HuH-7 (cell line): ENCODE measurements around the gene LGR4.
A peak's percentile ranks its signal among the peaks of the same experiment; 100 is the strongest.

Source experiments
- DNase-seq: peaks from one replicate; pipeline ENCODE4 v3.0.0; 2011; ENCODE audit warnings: low spot score

LGR4 gene

DNA sequence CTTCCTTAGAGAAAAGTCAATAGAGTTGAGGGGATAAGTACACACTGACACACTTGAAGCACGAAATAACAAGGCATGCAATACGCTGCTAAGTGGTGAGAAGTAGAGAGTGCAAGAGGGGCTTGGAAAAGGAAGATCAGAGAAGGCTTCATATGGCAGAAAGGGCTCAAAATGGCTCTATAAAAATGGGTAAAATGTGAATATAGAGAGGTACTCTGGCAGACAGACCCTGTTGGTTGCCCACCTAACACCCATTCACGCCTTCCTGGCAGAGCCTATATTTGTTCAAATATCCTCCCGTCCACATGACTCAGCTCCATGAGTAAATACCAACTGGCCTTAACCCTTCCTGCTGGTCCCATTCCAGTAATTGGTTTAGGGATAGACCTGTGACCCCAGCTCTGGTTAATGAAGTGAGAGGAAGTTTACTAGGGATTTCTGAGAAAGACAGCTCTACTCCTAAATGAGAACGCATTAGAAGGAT, 70.7 kb downstream of the LGR4 start:
- DNase-seq, result peak; percentile 17

DNA sequence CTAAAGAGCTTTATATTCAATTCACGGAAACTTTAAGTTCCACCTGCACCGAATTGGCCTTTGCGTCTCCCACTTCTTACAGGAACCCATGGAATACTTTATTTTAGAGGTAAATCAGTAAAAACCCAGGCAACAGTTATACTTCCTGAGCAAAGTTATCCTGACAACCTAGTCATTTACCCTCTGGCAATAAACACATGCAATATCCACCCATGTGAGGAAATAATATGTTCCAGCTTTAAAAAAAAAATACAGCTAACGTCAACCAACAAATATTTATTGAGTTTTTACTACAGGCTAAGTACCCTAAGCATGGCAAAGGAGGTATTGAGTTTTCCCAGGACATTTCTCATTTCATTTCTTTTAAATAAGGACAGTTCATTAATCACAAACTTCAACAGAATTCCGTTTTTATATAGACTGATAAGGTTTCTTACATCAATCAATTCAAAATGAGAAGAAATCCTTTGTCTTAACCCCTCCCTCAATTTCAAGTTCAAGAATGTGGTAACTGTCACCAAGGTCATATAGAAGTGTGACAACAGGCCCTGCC, 71.2 kb downstream of the LGR4 start:
- DNase-seq, result no peak

DNA sequence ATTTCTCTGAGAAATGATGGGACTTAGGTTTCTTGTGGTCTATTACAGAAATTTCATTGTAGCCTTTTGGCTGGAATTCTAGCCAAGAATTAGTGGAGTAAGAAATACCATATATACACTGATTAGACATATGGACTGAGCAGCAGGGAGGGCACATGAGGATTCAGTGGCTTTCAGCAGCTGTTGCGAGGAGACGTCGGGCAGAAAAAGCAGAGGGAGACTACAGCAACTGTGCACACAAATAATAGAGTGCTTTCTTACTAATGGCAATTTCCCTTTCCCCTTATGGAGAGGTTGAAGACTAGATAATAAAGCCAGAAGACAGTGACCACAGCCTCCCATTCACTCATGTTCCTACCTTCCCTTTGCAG, 74.2 kb downstream of the LGR4 start:
- DNase-seq, result no peak

DNA sequence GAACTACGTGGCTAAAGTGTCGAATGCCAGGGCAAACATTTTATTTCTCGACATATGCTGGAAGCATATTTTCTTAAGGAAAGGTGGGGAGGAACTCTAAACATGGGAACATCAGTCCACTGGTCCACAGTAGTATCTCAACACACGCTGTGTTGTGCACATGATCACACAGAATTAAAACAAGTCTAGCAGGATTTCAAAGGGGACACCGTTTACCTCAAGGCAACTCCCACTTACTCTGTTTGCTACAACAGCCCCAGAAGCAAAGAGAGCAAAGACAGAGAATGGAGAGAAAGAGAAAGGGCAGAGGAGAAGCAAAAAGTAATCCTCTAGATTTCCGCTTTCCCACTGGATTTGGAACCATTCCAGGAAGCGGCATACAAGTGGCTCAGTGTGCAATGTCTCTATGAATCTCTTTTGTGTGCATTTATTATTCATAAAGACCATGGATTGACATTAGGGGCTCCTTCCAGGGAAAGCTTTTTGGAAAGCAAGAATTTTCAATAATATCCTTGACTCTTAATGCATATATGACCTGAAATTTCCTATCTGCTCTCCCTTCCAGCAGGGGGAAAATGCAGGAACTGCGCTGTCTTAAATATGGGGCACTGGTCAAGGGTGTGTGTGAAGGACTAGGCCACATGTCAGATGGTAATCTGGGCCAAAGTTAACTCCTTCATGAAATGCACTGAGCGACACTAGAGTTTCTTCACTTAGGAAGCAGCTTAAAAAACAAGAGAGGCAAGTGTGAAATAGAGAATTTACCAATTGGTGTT, 74.8 kb downstream of the LGR4 start:
- DNase-seq, result no peak

DNA sequence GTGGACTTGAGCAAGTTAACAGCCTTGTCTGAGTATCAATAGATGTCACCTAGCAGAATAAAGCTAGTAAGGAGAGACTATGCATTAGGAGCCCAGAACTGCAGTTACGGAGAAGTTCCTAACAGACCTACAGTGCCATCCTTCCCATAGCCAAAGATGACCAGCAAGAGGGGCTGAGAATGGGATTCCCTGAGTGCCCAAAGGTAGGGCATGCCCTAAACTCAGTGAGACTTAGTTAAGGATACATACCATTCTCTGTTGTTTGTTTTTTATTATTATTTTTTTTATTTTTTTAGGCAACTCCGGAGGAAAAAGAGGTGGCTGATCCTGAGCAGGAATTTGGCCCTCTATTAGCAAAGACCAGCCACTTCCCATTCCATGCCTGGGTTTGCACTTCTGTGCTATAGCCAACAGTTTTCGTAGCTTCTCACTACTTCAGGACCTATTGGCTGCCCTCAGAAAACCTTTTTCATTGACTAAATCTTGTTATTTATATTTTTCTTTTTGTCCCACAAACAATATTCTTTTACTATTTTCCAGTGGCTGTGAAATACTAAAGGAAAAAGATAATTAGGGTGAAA, 76.2 kb downstream of the LGR4 start:
- no peak for DNase-seq

DNA sequence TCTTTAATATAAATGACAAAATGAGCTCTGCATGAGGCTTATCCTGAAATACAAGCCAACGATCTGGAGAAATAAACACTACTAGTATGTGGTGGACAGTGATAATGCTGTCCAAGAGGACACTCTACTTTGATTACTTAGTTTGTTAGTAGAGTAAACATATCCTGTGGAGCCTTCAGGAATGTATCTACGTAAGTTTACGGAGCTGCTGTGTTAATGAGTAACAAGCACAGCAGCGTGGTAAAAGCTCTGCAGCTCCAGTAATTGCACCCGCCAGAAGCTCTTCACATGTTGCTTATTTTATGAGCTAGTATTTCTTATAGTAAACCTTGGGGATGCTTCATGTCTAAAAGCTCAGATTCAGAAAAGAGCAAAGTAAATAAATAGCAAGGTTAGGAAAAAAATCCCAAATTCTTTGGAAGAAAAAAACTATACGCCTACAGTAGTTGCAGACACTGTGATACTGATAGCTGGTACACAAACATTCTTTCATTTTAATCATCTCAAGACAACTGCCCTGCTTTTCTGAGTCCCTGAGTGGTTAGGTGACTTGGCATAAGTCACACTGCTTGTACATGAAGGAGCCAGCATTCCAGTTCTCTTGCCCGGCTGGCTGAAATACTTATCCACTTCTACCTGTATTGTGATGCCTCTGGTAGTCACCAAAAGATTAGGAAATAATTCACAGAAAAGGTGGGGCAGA, 76.9 kb downstream of the LGR4 start:
- peak; percentile 32 for DNase-seq

DNA sequence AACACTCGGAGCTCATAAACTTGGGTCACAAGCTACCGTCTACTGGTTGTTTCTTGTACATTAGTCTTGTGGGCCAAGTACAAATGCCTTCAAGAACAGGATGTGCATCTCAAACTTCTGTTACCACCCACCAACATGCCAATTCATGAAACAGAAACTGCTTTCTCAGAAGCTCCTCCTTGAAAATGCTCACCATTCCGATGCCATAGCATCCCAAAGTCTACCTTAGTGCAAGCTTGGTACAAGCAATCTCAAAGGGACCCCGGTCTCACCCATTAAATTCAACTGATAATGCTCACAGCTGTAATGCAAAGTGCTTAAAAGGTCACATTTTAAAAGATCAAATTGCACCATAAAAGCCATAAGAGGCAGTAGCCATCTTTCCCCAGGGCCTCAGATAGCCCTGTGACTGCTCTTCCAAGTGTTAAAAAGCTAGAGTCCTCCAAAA, 77.8 kb downstream of the LGR4 start:
- DNase-seq, result no peak

DNA sequence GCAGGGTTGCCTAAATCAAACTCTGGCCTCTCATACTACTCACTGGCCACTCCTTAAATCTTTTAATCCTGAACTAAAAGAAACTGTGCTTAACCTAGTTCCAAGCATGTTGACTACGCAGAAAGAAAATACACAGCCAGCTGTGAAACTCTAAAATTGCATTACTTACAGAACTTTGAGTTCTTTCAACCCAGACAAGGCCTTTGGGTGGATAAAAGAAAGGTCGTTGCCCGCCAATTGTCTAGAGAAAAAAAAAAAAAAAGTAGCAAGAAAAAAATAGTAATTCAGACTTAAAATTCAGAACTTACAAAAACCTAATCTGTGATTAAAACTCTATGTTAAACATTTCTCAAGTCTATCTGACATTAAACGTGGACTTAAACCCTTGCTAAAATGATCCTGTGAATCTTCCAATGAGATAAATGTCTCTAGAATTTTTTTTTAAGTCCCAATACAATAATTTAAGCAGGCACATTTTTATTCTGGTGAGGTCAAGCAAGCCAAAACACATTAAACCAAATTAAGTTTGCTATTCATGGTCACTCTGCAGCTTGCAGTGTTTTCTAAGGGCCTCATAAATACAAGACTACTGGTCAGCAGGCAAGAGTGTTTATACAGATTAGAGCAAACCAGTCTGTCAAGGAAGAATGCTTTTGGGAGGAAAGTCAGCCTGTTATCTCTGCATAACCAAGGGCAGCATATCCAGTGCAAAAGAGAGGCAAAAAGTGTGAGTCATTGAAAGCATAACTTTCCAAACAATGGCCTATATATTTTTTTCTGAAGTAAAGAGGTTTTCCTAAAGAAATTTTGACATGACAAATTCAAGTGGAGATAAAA, 80.1 kb downstream of the LGR4 start:
- no peak for DNase-seq

DNA sequence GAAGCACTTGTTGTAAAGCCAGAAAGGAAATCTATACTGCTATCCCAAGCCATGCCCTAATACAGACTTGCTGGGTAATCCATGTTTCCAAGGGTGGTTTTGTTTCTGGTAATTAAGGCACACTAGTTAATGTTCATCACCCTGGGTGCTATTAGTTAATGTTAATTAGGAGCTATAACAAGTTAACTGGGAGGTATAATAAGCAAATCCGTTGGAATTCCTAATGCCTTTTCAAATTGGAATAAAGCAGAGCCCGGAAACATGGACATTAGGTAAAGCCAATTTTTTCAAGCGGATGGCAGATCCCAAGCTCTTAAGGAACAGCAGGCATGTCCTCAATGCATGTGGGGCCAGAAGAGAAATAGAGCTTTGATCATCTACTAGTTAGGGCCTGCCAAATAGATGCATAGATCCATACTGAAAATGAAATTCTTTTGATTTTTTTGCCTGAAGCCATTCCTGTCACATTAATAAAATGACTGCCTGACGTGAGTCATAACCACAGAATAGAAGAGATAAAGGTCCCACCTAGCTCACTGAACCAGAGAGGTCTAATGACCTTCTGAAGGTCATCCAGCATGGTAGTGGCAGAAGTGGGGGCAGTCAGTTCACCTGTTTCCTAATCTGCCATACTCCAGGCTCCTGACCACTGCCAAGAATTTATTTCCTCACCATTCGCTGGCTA, 81.1 kb downstream of the LGR4 start:
- no peak for DNase-seq

DNA sequence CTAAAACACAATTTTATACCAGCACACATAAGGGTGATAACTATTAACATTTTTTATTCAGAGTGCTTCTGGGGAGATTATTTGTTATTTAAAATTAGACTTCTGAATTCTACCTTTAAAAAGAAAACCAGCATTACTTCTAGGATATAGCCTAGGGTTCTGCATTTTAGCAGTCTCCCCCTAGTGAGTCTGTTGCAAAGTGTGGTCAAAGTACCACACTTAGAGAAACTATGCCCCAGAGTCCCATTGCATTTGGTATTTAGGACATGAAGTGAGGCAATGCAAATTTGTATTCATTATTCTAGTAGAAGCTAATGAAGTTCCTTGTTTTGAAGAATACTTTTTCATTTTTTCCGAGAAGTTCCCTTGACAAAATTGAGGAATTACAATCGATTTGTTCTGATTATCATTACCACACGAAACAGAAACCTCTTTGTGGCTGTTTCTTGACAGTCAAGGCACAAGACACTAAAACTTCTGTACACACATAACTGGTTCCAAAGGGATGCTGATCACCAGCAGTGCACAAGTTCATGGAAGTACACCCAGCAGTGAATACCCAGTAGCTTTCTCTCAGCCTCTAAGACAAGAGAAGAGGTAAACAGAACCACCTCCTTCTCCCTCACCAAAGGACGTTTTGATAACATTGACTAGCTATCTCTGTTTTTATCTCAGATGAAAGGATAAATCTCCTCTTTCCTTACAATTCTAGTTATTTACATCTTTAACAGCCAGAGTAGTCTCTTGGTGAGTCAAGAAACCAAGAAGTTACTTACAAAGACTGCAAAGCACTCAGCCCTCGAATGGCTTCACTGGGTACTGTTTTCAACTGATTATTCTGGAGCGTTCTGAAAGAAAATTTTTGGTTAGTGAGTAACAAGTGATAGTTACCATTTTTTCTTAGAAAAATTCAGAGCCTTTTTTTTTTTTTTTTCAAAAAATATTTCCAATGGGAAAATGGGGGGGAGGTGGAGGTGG, 82.0 kb downstream of the LGR4 start:
- no peak for DNase-seq

DNA sequence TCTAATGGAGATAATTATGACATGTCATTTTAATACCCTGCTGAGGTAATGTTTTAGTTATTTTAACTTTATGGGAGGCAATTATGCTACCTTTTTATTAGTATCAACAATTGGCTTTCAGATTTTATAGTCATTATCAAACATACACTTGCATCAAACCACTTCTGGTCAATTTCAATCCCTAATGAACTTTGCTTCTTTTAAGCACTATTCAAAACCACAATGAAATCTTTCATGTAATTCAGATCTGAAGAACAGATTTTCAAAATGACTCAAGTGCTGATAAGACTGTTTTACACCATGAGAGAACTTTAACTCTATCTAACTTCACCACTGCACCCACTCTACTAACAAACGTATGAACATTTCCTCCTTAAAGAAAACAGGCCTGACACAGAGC, 83.7 kb downstream of the LGR4 start:
- DNase-seq, result no peak

DNA sequence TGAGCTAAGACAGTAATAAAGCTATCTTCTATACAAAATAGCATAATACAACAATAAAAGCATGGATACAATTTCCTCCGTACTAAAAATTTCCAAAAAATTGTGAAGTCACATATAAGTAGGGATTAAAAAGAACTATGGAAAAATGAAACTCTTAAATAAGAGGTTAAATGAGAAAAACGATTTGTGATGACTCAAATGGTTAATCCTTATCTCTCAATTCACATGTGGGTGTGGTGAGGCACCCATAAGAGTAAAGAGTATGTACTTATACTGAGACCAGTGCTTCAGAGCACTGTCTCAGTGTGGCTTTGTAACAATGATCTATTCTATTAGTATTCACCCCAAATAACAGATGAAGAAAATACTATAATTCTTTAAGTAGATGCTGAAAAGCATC, 84.6 kb downstream of the LGR4 start:
- no peak for DNase-seq

DNA sequence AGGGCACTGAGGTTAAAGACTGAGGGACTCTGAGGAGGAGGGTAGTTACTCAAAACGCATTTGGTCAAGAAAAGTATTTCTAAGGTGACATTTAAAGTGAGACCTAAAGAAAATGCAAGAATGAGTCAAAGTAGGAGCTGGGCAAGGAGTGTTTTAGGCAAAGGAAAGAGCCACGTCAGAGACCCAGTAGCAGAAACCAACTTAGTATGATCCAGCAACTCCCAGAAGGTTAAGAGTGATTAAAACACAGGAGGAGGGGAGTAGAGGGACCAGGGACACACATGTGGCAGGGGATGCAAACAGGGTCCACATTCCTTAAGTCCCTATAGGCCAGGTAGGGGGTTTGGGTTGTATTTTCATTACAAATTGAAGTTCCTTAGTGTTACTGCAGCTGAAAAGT, 85.2 kb downstream of the LGR4 start:
- DNase-seq, result no peak

DNA sequence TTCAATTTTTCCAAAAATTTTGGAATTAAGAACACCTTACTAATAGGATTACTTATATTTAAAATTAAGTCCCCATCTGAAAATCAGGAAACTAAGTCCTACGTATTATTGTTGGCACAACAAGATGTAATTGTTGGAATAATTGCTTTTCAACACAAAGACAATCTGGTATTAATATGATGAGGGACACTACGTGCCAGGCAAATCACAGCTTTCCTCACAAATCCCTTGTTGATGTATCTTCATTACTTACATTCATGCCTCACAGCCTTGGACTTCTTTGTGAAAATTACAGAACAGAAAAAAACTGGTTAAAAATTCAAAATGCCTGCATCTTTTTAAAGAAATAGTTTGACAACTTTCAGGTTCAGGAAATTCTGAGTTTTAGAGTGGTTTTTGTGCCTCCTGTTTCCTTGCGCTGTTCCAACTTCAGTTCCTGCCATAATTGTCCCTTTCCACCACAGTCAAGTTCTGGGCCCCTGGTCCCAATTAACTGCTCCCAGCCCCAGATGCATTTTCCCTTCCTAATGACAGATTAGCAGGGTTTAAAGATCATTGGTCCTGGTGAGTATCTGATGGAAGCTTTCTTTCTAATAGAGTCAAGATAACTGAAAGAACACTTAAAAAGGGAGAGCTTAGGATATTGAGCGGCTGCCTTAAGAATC, 86.3 kb downstream of the LGR4 start:
- DNase-seq, result no peak

DNA sequence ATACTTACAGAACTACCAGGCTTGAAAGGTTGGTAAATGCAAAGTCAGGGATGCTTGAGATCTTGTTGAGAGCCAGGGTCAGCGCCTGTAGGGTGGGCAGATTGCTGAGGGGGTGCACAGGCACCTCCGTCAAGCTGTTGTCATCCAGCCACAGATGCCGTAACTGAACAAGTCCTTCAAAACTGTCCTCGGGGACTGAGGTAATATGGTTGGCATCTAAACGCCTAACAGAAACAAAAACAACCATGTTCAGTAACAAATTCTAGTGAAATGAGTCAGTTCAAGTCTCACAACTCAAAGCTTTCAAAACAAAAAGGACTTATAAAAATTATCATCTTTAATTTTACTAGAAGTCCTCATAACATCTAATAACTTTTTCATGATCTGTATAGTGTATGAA, 87.3 kb downstream of the LGR4 start:
- no peak for DNase-seq

DNA sequence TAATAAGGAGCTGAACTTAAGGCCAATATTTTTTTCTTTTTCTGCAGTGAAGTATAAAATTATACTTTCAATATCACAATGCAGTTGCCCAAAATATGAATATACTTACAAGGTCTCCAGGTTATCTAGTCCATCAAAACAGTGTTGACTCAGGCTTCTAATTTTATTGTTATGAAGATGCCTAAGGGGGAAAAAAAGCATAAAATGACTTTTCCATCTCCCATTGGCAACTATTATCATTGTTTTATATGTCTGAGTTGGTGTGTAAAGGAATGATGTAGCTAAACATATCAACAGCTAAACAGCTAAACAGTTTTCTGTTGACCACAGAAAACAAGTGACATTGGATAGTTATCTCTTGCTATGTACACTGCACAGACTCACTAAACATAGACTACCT, 88.4 kb downstream of the LGR4 start:
- no peak for DNase-seq

DNA sequence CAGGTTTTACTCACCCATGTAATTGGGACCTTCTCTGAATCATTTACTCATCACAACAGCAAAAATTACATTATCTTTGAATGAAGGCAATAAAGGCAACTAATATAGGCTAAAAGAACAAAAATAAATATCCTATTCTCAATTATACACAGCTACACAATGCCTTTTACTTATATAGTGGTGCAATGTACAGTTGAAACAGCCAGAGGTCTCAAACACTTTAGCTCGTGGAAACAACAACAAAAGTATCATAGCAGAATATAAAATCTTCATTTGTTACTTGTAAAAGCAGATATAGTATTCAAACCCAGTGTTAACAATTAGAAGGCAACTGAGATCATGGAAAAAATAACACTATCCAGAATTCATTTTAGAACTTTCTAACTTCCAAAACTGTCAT, 88.9 kb downstream of the LGR4 start:
- no peak for DNase-seq

DNA sequence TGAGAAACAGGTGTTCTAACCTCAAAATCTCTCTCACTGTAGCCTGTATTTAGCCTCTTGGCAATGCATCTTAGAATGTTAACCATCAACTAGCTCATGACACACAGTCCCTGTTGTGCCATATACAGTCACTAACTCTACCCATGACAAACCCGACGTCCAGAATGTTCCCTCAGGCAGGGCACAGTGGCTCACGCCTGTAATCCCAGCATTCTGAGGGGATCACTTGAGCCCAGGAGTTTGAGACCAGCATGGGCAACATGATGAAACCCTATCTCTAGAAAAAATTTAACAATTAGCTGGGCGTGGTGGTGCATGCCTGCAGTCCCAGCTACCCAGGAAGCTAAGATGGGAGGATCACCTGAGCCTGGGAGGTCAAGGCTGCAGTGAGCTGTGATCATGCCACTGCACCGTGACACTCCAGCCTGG, 91.3 kb downstream of the LGR4 start:
- no peak for DNase-seq

DNA sequence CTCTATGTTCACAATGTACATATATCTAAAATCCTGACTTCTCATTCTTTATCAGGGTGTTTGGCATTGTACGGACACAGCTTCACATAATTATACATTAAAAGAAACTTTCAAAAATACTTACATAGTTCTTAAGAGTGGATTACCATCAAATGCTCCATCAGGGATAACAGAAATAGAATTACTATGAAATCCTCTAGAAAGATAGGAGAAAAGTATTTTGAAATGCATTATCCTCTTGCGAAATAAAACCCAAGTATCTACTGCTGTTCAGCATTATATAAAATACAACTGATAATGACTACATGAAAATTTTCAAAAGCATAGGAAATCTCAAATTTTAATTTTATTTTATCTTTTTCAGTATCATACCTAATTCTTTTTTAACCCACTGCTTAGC, 91.8 kb downstream of the LGR4 start:
- no peak for DNase-seq

DNA sequence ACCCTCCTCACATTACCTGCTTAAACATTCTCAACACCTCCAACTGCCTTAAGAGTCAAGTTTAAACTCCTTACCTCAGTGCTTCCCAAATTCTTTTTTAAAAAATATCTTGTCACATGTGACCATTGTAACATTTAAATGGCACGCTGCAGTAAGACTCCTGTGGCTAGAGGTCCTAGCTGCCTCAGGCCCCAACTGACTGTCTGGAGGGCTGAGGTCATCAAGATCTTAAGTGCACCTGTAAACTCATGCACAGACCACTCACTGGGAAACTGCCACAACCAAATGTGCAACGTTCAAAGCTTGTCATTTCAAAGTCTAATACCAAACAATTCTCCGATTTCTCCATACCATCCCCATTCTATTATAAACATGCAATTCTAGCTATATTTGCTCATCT, 93.1 kb downstream of the LGR4 start:
- no peak for DNase-seq
